Effector memory CD4-positive, alpha-beta T cell (primary cell): ENCODE data around the gene MYL12B.

ENCODE experiments used
- DNase-seq, 3 donors: peaks; one replicate each; pipeline ENCODE4 v3.0.0-alpha.2; 2020
- H3K27ac ChIP-seq: 2 replicates; pipeline ENCODE4 v1.7.0; 2013; ENCODE audit warnings: mild to moderate bottlenecking, low read length, moderate library complexity; ENCODE audit not compliant: insufficient read depth, poor library complexity, severe bottlenecking
- H3K27me3 ChIP-seq: replicated peaks from 2 replicates; pipeline ENCODE4 v1.7.0; 2013; ENCODE audit warnings: mild to moderate bottlenecking, low read length; ENCODE audit not compliant: insufficient read depth, control insufficient read depth, poor library complexity, severe bottlenecking
- H3K36me3 ChIP-seq: 2 replicates; pipeline ENCODE4 v1.7.0; 2013; ENCODE audit warnings: mild to moderate bottlenecking, low read length, moderate library complexity; ENCODE audit not compliant: control insufficient read depth, insufficient read depth
- H3K4me1 ChIP-seq: 2 replicates; pipeline ENCODE4 v1.7.0; 2013; ENCODE audit warnings: low read length, mild to moderate bottlenecking; ENCODE audit not compliant: control insufficient read depth, insufficient read depth, poor library complexity, severe bottlenecking
- H3K4me3 ChIP-seq: 2 replicates; pipeline ENCODE4 v1.7.0; 2013; ENCODE audit warnings: low read length, low read depth, mild to moderate bottlenecking; ENCODE audit not compliant: insufficient read depth, poor library complexity, severe bottlenecking
- H3K9me3 ChIP-seq: 2 replicates; pipeline ENCODE4 v1.7.0; 2013; ENCODE audit warnings: mild to moderate bottlenecking, low read length, moderate library complexity; ENCODE audit not compliant: control insufficient read depth

The MYL12B gene

GRCh38 chr18:3323900-3324299 is 62.0 kb downstream of the MYL12B start:
- Histone ChIP-seq H3K27me3 (no peaks in the 10 kb centered on the region), H3K4me1 (no peaks in the 10 kb centered on the region), H3K9me3 (no peaks in the 10 kb centered on the region), H3K36me3 (no peaks in the 10 kb centered on the region), H3K4me3 (no peak overlapping the region), H3K27ac (no peak overlapping the region)
- DNase-seq: no peak
